OCI-LY1 (cell line): ENCODE data around the gene CCDC92.

Source experiments
- H2AFZ ChIP-seq: fragments of 200-600 bp; sonication (generic), shearing (Covaris generic); 2 replicates; pipeline ENCODE4 v1.6.0; 2014; ENCODE audit warnings: antibody characterized with exemption, mild to moderate bottlenecking, low read length
- H3F3A ChIP-seq: fragments of 200-600 bp; sonication (generic), shearing (Covaris generic); 2 replicates; pipeline ENCODE4 v1.6.0; 2014; ENCODE audit warnings: mild to moderate bottlenecking, antibody characterized with exemption, low read length, moderate library complexity; ENCODE audit not compliant: insufficient read depth
- H3K27ac ChIP-seq: fragments of 200-600 bp; sonication (generic); 2 replicates; pipeline ENCODE4 v1.5.1; 2014; ENCODE audit warnings: low read length, mixed run types, mild to moderate bottlenecking, low read depth; ENCODE audit not compliant: poor library complexity, severe bottlenecking
- H3K27me3 ChIP-seq: fragments of 200-600 bp; sonication (generic); 2 replicates; pipeline ENCODE4 v1.6.0; 2014; ENCODE audit warnings: antibody characterized with exemption, mild to moderate bottlenecking, low read length, moderate library complexity; ENCODE audit not compliant: insufficient read depth
- H3K36me3 ChIP-seq: fragments of 200-600 bp; sonication (generic); 2 replicates; pipeline ENCODE4 v1.6.1; 2014; ENCODE audit warnings: mild to moderate bottlenecking, antibody characterized with exemption, low read length, moderate library complexity, mixed read lengths; ENCODE audit not compliant: insufficient read depth
- H3K4me1 ChIP-seq: fragments of 200-600 bp; sonication (generic); 2 replicates; pipeline ENCODE4 v1.5.1; 2014; ENCODE audit warnings: mild to moderate bottlenecking, low read length, moderate library complexity; ENCODE audit not compliant: insufficient read depth, severe bottlenecking
- H3K4me2 ChIP-seq: fragments of 200-600 bp; sonication (generic), shearing (Covaris generic); 2 replicates; pipeline ENCODE4 v1.6.1; 2014; ENCODE audit warnings: low read length
- H3K4me3 ChIP-seq: fragments of 200-600 bp; sonication (generic); 2 replicates; pipeline ENCODE4 v1.5.1; 2014; ENCODE audit warnings: low read length, low read depth, mild to moderate bottlenecking, mixed read lengths; ENCODE audit not compliant: poor library complexity, severe bottlenecking
- H3K79me2 ChIP-seq: fragments of 200-600 bp; shearing (Covaris generic); 2 replicates; pipeline ENCODE4 v1.6.1; 2016; ENCODE audit warnings: mixed run types, low read length, mixed read lengths; ENCODE audit not compliant: insufficient read depth
- H3K9ac ChIP-seq: fragments of 200-600 bp; sonication (generic), shearing (Covaris generic); 2 replicates; pipeline ENCODE4 v1.6.1; 2014; ENCODE audit warnings: mild to moderate bottlenecking, low read length, mixed read lengths
- H3K9me2 ChIP-seq: fragments of 200-600 bp; sonication (generic), shearing (Covaris generic); 2 replicates; pipeline ENCODE4 v1.6.1; 2014; ENCODE audit warnings: low read depth, mild to moderate bottlenecking, low read length, mixed read lengths
- H3K9me3 ChIP-seq: fragments of 200-600 bp; shearing (Covaris generic); 2 replicates; pipeline ENCODE4 v1.6.1; 2014; ENCODE audit warnings: low read length, mixed read lengths
- H4K20me1 ChIP-seq: fragments of 200-600 bp; sonication (generic), shearing (Covaris generic); 2 replicates; pipeline ENCODE4 v1.6.0; 2016; ENCODE audit warnings: mild to moderate bottlenecking, low read length; ENCODE audit not compliant: insufficient read depth
- EZH2 ChIP-seq: fragments of 200-600 bp; sonication (generic), shearing (Covaris generic); IDR thresholded peaks from 2 replicates; pipeline ENCODE4 v1.8.0; 2017; ENCODE audit warnings: borderline replicate concordance, mixed run types, mild to moderate bottlenecking, antibody characterized with exemption, low read length, moderate library complexity, mixed read lengths
- TF ChIP-seq, protein P1 (sequence below): fragments of 200-600 bp; sonication (generic), shearing (Covaris generic); IDR thresholded peaks from 2 replicates; pipeline ENCODE4 v1.5.1; 2017; ENCODE audit warnings: mild to moderate bottlenecking, antibody characterized with exemption, low read length, moderate library complexity, mixed read lengths

Gene CCDC92

DNA sequence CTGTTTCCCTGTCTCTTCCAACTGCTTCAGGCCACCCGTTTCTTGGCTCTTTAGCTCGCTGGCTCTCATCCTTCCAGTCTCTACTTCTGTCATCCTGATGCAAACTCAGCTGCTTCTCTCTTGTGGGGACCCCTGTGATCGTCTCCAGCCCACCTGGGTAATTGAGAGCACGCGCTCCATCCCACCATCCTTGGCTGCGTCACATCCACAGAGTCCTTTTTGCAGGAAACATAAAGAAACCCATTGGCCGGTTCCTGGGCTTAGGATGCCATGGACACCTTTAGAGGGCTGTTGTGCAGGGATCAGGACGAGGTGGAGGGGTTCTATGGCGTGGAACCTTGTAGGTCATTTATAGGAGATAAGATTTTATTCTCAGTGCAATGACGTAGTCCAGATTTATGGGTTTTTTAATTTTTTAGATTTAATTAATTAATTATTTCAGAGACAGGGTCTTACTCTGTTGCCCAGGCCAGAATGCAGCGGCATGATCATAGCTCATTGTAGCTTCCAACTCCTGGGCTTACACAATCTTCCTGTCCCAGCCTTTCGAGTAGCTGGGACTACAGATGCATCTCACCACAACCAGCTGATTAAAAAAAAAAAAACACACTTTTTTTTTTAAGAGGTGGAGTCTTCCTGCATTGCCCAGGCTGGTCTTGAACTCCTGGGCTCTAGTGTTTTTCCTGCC is 82.6 kb downstream of the CCDC92 start:
- no peaks in the 10 kb centered on the region for H3F3A ChIP-seq
- no peaks in the 10 kb centered on the region for H3K4me1 ChIP-seq
- no peaks in the 10 kb centered on the region for H3K9me2 ChIP-seq
- H3K4me2 ChIP-seq, result no peak overlapping the region
- H3K9ac ChIP-seq, result no peak overlapping the region
- H3K36me3 ChIP-seq, result no peaks in the 10 kb centered on the region
- no peak overlapping the region for H3K4me3 ChIP-seq
- no peaks in the 10 kb centered on the region for H3K79me2 ChIP-seq
- TF ChIP-seq EZH2, result no peak
- TF ChIP-seq, protein P1, sequence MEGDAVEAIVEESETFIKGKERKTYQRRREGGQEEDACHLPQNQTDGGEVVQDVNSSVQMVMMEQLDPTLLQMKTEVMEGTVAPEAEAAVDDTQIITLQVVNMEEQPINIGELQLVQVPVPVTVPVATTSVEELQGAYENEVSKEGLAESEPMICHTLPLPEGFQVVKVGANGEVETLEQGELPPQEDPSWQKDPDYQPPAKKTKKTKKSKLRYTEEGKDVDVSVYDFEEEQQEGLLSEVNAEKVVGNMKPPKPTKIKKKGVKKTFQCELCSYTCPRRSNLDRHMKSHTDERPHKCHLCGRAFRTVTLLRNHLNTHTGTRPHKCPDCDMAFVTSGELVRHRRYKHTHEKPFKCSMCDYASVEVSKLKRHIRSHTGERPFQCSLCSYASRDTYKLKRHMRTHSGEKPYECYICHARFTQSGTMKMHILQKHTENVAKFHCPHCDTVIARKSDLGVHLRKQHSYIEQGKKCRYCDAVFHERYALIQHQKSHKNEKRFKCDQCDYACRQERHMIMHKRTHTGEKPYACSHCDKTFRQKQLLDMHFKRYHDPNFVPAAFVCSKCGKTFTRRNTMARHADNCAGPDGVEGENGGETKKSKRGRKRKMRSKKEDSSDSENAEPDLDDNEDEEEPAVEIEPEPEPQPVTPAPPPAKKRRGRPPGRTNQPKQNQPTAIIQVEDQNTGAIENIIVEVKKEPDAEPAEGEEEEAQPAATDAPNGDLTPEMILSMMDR, result no peak
- H2AFZ ChIP-seq, result no peak overlapping the region
- no peaks in the 10 kb centered on the region; the same call in 1 of the 2 replicates for H3K27me3 ChIP-seq
- H4K20me1 ChIP-seq, result no peaks in the 10 kb centered on the region
- H3K9me3 ChIP-seq, result no peaks in the 10 kb centered on the region
- H3K27ac ChIP-seq, result no peak overlapping the region

DNA sequence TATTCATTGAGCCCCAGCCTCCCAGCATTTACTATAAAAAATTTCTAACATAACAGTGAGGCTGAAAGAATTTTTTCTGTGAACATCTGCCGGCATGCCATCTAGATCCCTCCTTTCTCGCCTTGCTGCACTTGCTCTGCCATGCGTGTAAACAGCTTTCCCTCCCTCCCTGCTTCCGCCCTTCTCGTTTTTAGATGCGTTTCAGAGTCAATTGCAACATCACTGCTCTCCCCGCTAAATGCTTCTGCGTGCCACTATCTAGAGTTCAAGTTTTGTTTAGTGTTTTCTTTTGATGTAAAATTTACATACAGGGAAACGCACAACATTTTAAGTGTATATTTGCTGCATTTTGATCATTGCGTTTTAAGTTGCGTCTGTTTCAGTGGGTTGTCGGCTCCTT is 83.6 kb downstream of the CCDC92 start:
- H3K79me2 ChIP-seq, result no peaks in the 10 kb centered on the region
- no peaks in the 10 kb centered on the region for H3K9me2 ChIP-seq
- no peaks in the 10 kb centered on the region; the same call in 1 of the 2 replicates for H3K27me3 ChIP-seq
- no peaks in the 10 kb centered on the region for H3K9me3 ChIP-seq
- no peak overlapping the region for H3K27ac ChIP-seq
- no peaks in the 10 kb centered on the region for H3K4me1 ChIP-seq
- H4K20me1 ChIP-seq, result no peaks in the 10 kb centered on the region
- no peak for TF ChIP-seq EZH2
- TF ChIP-seq, protein P1, result no peak
- no peak overlapping the region for H3K9ac ChIP-seq
- H3F3A ChIP-seq, result no peaks in the 10 kb centered on the region
- H3K36me3 ChIP-seq, result no peaks in the 10 kb centered on the region
- no peak overlapping the region for H2AFZ ChIP-seq
- no peak overlapping the region for H3K4me3 ChIP-seq
- no peak overlapping the region for H3K4me2 ChIP-seq

DNA sequence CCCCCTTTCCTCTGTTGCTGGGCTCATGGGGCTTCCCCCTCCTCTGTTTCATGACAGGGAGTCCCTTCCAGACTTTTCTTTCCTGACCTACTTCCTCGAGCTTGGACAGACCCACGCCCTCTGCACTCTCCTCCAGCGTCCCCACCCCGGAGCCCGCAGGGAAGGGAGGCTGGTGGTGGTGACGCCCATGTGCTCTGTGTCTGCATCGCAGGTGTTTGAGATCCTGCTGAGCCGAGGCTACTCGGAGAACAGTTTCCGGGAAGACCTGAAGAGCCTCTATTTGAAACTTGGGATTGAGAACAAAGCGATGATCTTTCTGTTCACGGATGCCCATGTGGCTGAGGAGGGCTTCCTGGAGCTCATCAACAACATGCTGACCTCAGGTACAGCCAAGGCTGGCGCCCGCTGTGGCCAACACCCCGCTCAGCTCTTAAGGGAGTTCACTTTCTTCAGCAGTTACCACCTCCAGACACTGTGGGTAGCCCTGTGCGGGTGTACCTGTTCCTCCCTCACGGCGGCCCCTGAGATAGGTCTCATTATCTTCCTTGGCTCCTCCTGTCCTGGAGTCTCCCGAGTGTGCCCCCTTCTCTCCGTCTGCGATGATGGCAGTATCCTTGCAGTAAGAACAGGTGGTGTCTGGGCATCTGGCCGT is 85.6 kb downstream of the CCDC92 start:
- Histone ChIP-seq H3K79me2 (no peaks in the 10 kb centered on the region), H3K4me2 (no peak overlapping the region), H3K4me3 (no peak overlapping the region), H3K9ac (no peak overlapping the region), H3K9me3 (no peaks in the 10 kb centered on the region), H3F3A (no peaks in the 10 kb centered on the region), H3K27me3 (no peaks in the 10 kb centered on the region; the same call in 1 of the 2 replicates), H4K20me1 (no peaks in the 10 kb centered on the region), H2AFZ (no peak overlapping the region), H3K4me1 (no peaks in the 10 kb centered on the region), H3K36me3 (no peaks in the 10 kb centered on the region), H3K27ac (no peak overlapping the region), H3K9me2 (no peaks in the 10 kb centered on the region)
- TF ChIP-seq, protein P1, result no peak
- no peak for TF ChIP-seq EZH2
